Measurements from ENCODE around the gene CCNL2. TPM values are rescaled to one million over a fixed set of nuclear protein-coding genes. Genes with fewer than 3 reads are reported as not detected.

The CCNL2 gene
- total and polyA plus RNA-seq, 2 of the 13 experiments (the other 11 are each of a cell fraction or from before 2014, with no cell fraction given): 105 to 340 TPM

GRCh38 chr1:1347663-1348419 is 51.3 kb downstream of the CCNL2 start (continued):
- TF ChIP-seq LCORL (IDR thresholded peaks at IDR 0.05): no peak
- 0 out of 2 replicates have a peak, but pooled peaks have one; percentile 26 for TF ChIP-seq LCORL (CRISPR knock-in tag; IDR thresholded peaks at IDR 0.05)
- TF ChIP-seq ZNF530 (CRISPR knock-in tag; IDR thresholded peaks at IDR 0.05; ENCODE audit: low read depth): no peak
- no peak for TF ChIP-seq ETS1 (CRISPR knock-in tag; IDR thresholded peaks at IDR 0.05)
- peak; percentile 19; the same call in 1 of the 2 replicates for TF ChIP-seq ZNF609 (CRISPR knock-in tag; IDR thresholded peaks at IDR 0.05; ENCODE audit: borderline replicate concordance)
- 0 out of 2 replicates have a peak, but pooled peaks have one; percentile 45 for TF ChIP-seq AHDC1 (CRISPR knock-in tag; IDR thresholded peaks at IDR 0.05; ENCODE audit: borderline replicate concordance)
- no peak for TF ChIP-seq SRY (CRISPR knock-in tag; IDR thresholded peaks at IDR 0.05)
- 0 out of 2 replicates have a peak, but pooled peaks have one; percentile 12 for TF ChIP-seq NR2F6 (IDR thresholded peaks at IDR 0.05)
- peak; percentile 6; the same call in 1 of the 2 replicates for TF ChIP-seq NR2F6 (CRISPR knock-in tag; IDR thresholded peaks at IDR 0.05)
- TF ChIP-seq HNF4G (IDR thresholded peaks at IDR 0.05; ENCODE audit: borderline replicate concordance, low read depth, low read length): peak; percentile 19; the same call in 1 of the 2 replicates
- TF ChIP-seq HNF4G (CRISPR knock-in tag; IDR thresholded peaks at IDR 0.05; ENCODE audit: borderline replicate concordance, low read depth): no peak
- 0 out of 2 replicates have a peak, but pooled peaks have one; percentile 41 for TF ChIP-seq ZNF678 (CRISPR knock-in tag; IDR thresholded peaks at IDR 0.05)
- TF ChIP-seq SSRP1 (CRISPR knock-in tag; IDR thresholded peaks at IDR 0.05): no peak
- TF ChIP-seq CENPX (CRISPR knock-in tag; IDR thresholded peaks at IDR 0.05): no peak
- peak; percentile 24 for TF ChIP-seq PRPF4 (IDR thresholded peaks at IDR 0.05; ENCODE audit: low read depth, low read length, poor library complexity, severe bottlenecking)
- no peak for TF ChIP-seq ZNF556 (CRISPR knock-in tag; IDR thresholded peaks at IDR 0.05; ENCODE audit: borderline replicate concordance)
- TF ChIP-seq ZNF619 (CRISPR knock-in tag; IDR thresholded peaks at IDR 0.05): no peak
